ENCODE data around the gene CMPK1.

CMPK1 gene

GRCh38 chr1:47399138-47399845, 65.7 kb downstream of the CMPK1 start:
- no peak for DNase-seq

GRCh38 chr1:47399846-47400155, 66.2 kb downstream of the CMPK1 start:
- DNase-seq = no peak

DNA sequence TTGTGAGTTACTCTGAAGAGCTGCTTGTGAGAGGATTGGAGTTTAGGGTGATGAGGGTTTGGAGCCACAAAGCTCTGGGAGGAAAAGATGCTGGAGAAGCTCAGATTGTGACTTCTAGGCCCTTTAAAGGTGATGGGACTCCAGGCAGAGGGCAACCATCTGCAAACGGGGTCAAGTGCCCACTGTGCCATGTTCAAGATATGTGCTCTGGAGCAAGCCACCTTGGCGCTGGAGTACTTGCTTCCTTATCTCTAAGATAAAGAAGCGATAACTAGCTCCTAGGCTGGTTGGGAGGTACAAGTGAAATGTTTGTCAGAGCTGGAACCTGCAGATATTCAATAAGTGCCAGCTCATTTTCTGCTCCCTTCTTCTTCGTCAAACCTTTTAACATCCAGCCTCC, 68.2 kb downstream of the CMPK1 start:
- no peak for DNase-seq

DNA sequence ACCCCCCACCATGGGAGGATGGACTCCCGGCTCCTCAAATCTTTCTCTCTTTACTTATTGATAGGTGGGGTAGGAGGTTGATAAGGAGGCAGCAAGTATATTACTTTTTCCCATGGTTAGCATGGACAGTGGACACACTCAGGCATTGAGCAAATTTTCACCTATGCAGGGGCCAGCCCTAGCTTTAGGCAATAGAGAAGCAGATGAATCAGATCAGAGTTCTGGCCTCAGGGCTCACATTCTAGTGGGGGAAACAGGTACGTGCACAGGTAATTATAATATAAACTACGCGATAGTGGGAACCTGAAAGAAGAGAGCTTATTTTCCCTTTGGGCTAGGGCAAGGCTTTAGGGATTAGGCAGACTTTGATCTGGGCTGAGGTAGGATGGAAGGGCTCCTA, 69.0 kb downstream of the CMPK1 start:
- no peak for DNase-seq

DNA sequence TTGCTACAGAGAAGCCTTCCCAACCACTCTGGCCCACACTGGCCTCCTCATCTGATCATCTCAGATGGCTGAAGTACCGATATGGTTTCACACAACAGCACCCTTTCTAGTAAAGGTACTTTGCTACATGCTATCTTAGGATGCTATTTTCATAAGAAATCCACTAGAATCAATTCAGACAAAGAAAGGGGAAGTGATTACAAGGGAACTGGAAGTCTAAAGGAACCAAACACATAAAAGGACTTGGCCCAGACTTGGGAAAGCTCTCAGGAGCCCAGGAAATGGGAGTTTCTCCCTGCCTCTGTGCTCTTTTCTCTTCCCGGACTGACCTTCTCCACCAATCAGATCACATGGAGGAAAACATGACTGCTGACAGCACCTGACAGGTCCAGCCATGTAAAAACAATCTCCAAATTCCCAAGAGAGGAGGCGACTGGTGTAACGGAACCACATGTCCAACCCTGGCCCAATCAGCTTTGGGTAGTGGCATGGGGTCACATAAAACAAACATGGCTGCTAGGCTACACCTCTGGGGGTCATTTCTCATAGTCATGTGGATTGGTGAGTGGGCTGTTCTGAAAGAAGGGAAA, 69.8 kb downstream of the CMPK1 start:
- no peak for DNase-seq

GRCh38 chr1:47405697-47406096, 72.1 kb downstream of the CMPK1 start:
- DNase-seq = no peak

- DNase-seq = no peak
Measured at GRCh38 chr1:47406966-47407365, 73.4 kb downstream of the CMPK1 start.

DNA sequence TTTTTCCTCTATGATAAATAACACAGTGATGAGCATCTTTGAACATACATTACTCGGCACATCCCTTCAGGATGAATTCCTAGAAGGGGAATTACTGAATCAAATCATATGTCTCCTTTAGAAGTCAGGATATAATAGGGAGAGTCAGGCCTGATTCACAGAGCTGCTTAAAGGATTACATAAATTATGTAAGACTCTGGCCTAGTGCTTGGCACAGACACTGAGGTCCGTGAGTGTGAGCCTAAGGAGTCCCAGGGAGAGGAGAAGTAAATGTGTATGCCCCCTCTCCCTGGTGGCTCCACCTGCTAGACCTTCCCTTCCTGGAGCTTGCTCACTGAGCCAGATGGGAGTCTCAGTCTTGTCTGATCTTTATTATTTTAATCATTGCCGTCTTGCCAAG, 73.9 kb downstream of the CMPK1 start:
- no peak for DNase-seq

DNA sequence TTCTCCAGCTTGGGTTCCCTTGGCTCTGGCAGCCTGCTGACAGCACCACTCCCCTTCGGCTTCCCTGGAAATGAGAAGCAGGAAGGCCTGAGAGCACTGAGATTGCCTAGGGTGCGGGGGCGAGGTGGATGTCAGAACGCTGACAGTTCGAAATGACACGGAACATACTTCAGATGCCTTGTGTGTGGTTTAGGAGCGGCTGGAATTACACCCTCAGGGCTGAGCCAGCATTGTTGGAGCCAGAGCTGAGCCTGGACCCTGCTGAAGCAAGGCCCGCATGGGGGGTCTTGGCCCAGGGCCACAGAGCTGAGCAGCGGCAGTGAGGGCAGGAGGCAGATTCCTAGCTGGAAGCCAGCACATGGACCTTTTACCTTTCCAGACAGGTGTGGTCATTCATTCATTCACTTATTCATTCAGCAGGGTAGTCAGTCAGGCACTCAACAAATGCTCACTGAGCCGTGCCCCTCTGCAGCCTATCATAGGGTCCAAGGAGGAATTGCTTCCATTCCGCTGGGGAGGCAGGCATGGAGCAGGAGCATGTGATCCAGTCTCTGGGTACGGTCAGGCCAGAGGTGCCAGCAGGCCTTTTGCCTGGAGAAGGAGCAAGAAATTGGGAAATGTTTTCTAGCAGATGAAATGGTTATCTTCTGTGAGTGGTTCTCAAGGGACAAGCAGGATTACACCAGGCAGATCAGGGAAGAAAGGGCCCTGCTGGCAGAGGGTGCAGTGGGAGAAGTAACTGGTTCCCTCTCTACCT, 75.9 kb downstream of the CMPK1 start:
- no peak for DNase-seq

GRCh38 chr1:47410068-47410455, 76.5 kb downstream of the CMPK1 start:
- no peak for DNase-seq

DNA sequence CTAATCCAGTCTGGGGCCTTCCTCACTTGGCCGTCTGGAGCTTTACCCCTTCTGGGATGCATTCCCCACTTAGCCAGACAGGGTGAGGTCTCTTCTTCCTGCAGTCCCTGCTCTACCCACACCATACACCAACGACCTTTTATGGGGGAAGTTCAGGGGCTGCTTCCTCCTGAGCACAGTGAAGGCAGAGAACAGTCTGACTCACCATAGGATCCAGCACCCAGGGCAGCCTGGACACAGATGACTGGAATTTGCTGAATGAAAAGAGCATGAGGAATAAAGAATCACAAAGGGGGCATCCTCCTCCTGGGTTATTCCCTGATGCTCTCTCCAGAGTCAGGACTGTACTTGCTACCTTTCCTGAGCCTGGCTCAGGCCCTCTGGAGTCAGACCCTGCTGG, 77.8 kb downstream of the CMPK1 start:
- DNase-seq = no peak

DNA sequence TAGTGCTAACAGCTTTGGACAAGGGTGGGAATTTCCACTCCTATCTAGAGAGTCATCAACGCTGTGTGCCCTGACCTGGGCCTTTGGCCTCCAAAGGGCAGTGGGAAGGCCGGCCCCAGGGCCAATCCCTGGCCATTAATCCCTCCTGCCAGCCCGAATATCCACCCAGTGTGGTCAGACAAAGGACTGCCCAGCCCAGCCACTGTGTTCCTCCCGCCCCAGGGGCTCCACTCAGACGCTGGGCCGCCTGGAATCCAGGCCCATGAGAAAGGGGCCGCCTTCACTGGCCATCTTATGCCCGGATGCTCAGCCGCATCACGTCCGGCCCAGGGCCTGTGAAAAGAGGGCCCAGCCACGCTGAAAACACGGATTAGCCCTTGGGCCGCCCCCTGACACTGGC, 78.8 kb downstream of the CMPK1 start:
- DNase-seq = no peak

- DNase-seq = no peak
Measured at GRCh38 chr1:47415728-47416318, 82.2 kb downstream of the CMPK1 start, which contains the start of gene FOXE3. TSS of gene FOXE3 (plus strand) at chr1:47416285. CDS start at chr1:47416316, 31 bp downstream.

GRCh38 chr1:47416319-47417169, 83.0 kb downstream of the CMPK1 start:
- DNase-seq = no peak

DNA sequence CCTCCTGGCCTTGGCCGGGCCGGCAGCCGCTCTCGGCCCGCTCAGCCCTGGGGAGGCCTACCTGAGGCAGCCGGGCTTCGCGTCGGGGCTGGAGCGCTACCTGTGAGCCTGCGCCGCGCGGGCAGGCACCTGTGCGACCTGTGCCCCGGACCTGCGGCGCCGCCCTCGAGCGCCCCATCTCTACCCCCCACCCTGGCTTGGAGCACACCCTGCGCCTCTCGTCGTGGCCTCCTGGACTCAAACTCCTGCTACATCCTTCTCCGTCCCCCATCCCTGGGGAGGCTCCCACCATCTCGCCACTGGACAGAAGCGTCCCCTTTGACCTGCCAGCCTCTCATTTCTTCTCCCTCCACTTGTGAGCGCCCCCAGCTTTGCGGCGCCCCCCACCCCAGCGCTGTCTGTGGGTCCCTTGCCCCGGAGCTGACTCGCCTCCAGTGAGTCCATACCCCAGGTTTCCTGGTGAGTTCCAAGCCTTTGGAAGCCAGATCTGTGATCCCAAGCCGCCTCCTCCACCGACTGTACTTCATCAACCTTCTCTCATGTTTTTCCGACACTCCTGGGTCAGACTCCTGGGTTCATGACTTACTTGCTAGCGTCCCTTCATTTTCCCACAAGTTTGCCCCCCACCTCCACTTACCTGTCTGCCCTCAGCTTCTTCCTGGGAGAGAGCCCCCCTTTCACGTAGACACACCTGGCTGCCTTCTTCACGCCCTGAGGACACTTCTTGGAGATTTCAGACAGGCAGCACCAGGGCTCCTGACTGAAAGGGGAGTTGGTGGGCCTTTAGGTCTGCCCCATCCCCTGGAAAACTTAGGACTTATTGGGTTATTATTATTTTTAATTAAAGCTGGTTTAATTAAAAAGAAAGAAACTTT, 83.8 kb downstream of the CMPK1 start:
- no peak for DNase-seq

- DNase-seq = no peak
Measured at GRCh38 chr1:47418122-47418521, 84.5 kb downstream of the CMPK1 start.

DNA sequence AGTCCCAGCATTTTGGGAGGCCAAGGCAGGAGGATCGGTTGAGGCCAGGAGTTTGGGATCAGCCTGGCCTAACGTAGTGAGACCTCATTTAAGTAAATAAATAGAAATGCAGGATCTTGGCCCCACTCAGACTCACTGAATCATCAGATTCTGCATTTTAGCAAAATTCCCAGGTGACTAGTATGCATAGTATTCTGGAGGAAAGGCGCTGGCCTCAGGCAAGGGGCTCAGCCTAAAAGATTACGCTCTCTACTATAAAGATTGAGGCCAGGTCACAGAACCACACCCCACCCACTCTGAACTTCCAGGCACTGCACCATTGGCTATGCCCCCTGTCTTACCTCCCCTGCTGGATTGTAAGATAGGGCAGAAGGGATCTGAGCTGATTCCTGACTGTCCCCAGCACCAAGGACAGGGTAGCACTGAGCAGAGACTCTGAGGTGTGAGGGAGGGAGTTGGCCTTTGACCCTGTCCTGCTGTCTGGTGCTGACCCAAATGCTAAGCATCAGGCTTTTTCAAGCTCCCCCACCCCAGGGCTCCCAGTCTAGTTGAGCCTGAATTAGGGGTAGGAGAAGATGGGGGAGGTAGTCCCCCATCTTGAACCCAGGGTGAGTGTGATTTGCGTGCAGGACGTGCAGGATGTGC, 85.2 kb downstream of the CMPK1 start:
- DNase-seq = no peak

GRCh38 chr1:47420547-47420946, 87.0 kb downstream of the CMPK1 start:
- no peak for DNase-seq

GRCh38 chr1:47423872-47424271, 90.3 kb downstream of the CMPK1 start:
- no peak for DNase-seq

DNA sequence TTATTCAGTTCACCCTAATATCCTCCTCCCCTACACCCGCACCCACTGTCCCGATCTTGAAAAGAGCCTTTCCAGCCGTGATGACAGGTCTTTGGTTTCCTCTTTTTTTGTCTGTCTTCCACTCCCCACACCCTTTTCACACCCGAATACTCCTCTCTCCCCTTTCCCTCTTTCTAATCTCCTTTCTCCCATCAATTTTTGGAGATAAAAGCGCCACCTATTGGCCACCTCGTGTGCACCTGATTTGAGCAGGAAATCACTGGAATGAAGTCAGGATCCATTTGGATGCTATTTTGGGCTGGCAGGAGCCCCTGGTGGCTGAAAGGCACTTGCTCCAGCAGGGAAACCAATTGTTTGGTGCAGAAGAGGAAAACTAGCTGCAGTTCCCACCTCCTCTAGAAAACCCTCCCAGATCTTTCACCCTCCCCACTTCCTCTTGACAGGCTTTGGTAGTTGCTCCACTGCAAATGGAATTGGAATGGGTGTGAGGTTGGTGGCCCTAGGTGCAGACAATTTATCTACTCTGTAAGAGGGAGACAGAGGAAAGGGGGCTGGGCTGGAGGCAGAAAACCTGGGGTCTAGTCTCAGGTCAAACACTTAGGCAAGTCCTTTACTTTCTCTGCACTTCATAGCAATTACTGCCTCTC, 90.9 kb downstream of the CMPK1 start:
- DNase-seq = no peak

All from stimulated activated CD4-positive, alpha-beta T cell treated with anti-CD3 and anti-CD28 coated beads, Interleukin-4, amount 100 ng/mL, for 24 hours (primary cell).